Stimulated activated CD4-positive, alpha-beta T cell treated with anti-CD3 and anti-CD28 coated beads, Interleukin-2, amount 100 ng/mL, for 24 hours (primary cell): ENCODE measurements around the gene ADORA2A.

ENCODE experiments used
- DNase-seq, 2 donors: peaks; one replicate each; pipeline ENCODE4 v3.0.0-alpha.2; 2020

The ADORA2A gene

DNA sequence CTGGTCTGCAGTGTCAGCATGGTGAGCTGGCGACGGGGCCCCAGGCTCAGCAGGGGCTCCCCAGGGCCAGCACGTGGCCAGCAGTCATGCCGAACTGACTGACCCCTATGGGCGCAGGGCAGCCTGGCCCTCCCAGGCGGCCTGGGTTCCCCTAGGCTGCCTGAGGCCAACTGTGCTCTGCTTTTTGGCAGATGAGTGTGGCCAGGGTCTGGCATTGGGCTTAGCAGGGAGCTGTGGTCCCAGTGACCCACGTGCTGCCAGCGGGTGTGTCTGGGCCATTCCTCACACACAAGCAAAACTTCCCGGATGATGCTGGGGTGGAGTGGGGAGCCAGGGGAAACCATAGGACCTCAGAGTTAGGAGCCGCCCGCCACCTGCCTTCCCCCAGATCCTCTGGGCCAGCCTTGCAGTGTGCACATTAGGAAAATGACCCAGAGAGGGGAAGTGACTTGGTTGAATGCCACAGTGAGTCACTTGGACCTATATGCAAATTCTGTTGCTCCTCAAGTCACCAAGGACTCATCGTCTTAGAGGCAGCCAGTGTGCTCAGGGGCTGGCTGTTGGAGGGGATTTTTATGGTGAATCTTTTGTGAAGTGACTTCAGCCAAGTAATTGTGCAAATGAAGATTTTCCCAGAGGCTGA is 6.5 kb downstream of the ADORA2A start:
- no peak for DNase-seq

DNA sequence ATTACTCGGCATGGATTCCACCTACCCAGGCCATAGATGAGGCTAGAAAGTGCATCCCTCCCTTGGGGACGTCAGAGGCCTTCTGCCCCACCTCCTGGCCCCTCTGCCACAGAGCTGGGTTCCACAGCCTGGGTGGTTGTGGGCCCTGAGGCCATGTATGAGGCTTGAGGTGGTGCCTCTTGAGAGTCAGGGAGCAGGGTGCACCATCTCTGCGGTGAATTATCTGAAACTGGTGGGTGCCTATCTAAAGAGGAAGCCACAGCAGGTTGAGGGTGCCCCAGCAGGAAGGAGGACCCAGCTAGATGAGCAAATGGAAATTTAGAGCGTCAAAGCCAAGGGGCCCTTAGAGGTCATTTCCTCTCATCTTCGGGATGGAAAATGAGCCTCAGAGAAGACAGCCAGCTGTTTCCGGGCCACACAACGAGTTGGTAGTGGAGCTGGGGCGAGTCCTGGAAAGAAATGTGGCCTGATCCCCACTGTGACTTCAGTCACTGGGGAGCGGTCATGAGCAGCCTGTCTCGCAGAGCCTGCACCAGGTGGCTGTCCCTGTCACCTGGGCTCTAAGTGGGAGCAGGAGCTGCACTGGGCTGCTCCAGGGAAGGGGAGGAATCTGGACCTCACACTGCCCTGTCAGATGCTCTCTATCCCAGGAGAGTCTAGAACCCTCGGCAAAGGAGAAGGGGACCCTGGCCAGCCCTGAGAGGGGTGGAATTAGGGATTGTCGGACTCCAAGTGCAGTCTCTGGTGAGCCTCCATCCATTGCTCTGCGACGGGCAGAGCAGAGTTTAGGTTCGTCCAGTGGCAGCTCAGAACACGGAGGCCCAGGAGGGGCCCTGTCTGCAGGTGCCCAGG is 7.3 kb downstream of the ADORA2A start:
- peak; percentile 70 to 73 for DNase-seq

- no peak for DNase-seq
Observed at GRCh38 chr22:24435323-24435645, 7.9 kb downstream of the ADORA2A start.

GRCh38 chr22:24435861-24436371 is 8.5 kb downstream of the ADORA2A start:
- no peak for DNase-seq

DNA sequence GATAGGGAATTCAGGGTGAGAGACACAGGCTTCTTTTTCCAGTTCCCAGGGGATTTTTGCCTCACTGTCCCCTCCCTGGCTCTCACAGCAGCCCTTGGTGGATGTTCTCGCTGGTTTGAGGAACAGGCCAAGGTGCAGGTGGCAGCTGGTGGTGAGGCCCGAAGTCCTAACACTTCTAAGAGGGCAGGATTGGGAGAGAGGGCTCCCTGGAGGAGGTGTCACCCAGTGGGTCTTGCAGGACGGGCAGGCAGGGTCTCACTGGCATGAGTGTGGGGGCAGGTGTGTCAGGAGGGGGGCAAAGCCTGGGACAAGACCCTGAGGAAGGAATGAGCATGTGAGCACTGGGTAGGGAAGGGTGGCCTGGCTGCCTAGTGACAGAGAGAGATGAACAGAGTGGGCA is 9.2 kb downstream of the ADORA2A start:
- DNase-seq: no peak

- no peak for DNase-seq
Observed at GRCh38 chr22:24437091-24437490, 9.7 kb downstream of the ADORA2A start.

- DNase-seq: no peak
Observed at GRCh38 chr22:24437741-24438328, 10.4 kb downstream of the ADORA2A start.

DNA sequence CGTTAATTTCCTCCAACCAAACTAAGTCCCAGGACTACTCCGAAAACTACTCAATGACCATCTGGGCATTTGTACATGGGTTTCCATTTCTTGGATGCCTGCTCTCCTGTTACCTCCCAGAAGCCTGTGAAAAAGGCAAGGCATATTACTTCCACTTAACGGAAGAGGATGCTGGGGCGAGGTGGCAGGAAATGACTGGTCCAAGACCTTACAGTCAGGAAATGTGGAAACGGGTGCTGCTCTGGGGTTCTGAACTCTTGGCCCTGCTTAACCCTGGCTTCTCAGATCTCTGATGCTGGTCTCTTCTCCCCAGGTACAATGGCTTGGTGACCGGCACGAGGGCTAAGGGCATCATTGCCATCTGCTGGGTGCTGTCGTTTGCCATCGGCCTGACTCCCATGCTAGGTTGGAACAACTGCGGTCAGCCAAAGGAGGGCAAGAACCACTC is 12.9 kb downstream of the ADORA2A start:
- DNase-seq: no peak

GRCh38 chr22:24440718-24441405 is 13.5 kb downstream of the ADORA2A start:
- no peak for DNase-seq

DNA sequence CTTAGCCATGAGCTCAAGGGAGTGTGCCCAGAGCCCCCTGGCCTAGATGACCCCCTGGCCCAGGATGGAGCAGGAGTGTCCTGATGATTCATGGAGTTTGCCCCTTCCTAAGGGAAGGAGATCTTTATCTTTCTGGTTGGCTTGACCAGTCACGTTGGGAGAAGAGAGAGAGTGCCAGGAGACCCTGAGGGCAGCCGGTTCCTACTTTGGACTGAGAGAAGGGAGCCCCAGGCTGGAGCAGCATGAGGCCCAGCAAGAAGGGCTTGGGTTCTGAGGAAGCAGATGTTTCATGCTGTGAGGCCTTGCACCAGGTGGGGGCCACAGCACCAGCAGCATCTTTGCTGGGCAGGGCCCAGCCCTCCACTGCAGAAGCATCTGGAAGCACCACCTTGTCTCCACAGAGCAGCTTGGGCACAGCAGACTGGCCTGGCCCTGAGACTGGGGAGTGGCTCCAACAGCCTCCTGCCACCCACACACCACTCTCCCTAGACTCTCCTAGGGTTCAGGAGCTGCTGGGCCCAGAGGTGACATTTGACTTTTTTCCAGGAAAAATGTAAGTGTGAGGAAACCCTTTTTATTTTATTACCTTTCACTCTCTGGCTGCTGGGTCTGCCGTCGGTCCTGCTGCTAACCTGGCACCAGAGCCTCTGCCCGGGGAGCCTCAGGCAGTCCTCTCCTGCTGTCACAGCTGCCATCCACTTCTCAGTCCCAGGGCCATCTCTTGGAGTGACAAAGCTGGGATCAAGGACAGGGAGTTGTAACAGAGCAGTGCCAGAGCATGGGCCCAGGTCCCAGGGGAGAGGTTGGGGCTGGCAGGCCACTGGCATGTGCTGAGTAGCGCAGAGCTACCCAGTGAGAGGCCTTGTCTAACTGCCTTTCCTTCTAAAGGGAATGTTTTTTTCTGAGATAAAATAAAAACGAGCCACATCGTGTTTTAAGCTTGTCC is 14.3 kb downstream of the ADORA2A start:
- no peak for DNase-seq

GRCh38 chr22:24442352-24442744 is 14.9 kb downstream of the ADORA2A start:
- DNase-seq: no peak

GRCh38 chr22:24443668-24444067 is 16.3 kb downstream of the ADORA2A start:
- DNase-seq: no peak

GRCh38 chr22:24444251-24444650 is 16.9 kb downstream of the ADORA2A start:
- no peak for DNase-seq

- no peak for DNase-seq
Observed at GRCh38 chr22:24444729-24445466, 17.5 kb downstream of the ADORA2A start.

GRCh38 chr22:24445481-24446259 is 18.3 kb downstream of the ADORA2A start:
- DNase-seq: no peak

DNA sequence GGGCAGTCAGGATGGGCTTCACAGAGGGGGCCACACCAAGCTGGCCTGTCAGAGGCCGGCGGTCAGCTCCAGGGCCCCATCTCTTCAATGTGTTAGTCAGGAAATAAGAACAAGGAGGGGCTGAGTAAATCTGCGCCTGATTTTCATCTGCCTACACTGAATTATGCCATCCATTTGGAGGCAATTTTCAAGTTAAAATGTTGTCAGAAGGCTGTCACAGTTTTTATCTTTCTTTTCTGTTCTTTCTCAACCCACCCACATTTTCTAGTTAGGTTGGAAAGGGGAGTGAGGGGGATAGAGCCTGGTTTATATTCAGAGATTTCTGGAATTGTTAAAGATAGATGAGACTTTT is 18.8 kb downstream of the ADORA2A start:
- DNase-seq: no peak

DNA sequence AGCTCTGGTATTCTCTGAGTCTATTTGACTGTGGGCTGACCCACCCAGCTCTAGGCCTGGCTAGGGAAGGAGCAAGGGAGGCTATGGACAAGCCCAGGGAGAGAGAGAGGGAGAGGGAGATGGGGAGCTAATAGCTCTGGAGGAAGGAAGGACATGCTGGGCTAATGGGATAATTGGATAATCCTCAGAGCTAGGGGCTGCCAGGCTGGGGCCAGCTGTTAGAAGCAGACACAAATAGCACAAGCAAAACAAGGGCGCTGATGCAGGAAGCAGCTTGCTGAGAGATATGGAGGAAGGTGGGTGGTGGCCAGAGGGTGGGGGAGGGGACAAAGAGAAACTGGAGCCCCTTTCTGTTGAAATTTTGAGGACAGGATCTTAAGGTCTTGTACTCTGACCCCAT is 23.2 kb downstream of the ADORA2A start:
- no peak for DNase-seq

GRCh38 chr22:24451162-24451561 is 23.8 kb downstream of the ADORA2A start:
- no peak for DNase-seq

- no peak for DNase-seq
Observed at GRCh38 chr22:24453853-24454252, 26.5 kb downstream of the ADORA2A start.

- DNase-seq: no peak
Observed at GRCh38 chr22:24455039-24455438, 27.6 kb downstream of the ADORA2A start.
